Caco-2 (cell line): ENCODE data around the gene SPOCK3. TPM values are rescaled to one million over a fixed set of nuclear protein-coding genes. Genes with fewer than 3 reads are reported as not detected.

Experiments
- BruUV-seq: library from RNA; stranded (reverse); fragments of 400-500 nt; replicated peaks from 2 replicates; lab custom pipeline; 2021; lab: Mats Ljungman, UMichigan
- CTCF ChIA-PET: fragments of 300-600 bp; sonication (Branson Sonifier 250); formaldehyde crosslinking; loops from one replicate; lab custom pipeline; 2022; ENCODE audit warnings: antibody characterized with exemption; lab: Charles Lee
- POLR2A ChIA-PET: fragments of 300-600 bp; sonication (Branson Sonifier 250); formaldehyde crosslinking; loops from one replicate; lab custom pipeline; 2022; ENCODE audit warnings: antibody characterized with exemption; lab: Charles Lee
- DNase-seq, 2 experiments: peaks; one replicate each; pipeline versions ENCODE4 v3.0.0 to v3.0.0-alpha.2; 2020 to 2022
- H3K27me3 ChIP-seq: replicated peaks from 2 replicates; pipeline ENCODE4 v1.6.0; 2011; ENCODE audit warnings: low read length; ENCODE audit not compliant: control insufficient read depth, insufficient read depth
- H3K36me3 ChIP-seq: 2 replicates; pipeline ENCODE4 v1.5.1; 2011; ENCODE audit warnings: low read length; ENCODE audit not compliant: control insufficient read depth, insufficient read depth
- H3K4me1 ChIP-seq: fragments of 250-450 bp; sonication (Bioruptor Pico); 2 replicates; pipeline ENCODE4 v1.5.1; 2020; ENCODE audit warnings: mild to moderate bottlenecking
- H3K4me3 ChIP-seq: 2 replicates; pipeline ENCODE4 v1.5.1; 2011; ENCODE audit warnings: low read depth, mild to moderate bottlenecking, control low read depth, low read length
- H3K9me3 ChIP-seq: fragments of 250-450 bp; sonication (Bioruptor Pico); 2 replicates; pipeline ENCODE4 v1.5.1; 2020; ENCODE audit warnings: mild to moderate bottlenecking, moderate library complexity
- H3K27ac Mint-ChIP-seq: one replicate; pipeline ENCODE4 v1.8.0; 2022; ENCODE audit warnings: mixed read lengths; ENCODE audit not compliant: unreplicated experiment
- H3K27me3 Mint-ChIP-seq: one replicate; pipeline ENCODE4 v1.8.0; 2022; ENCODE audit warnings: mixed read lengths; ENCODE audit not compliant: insufficient read depth, unreplicated experiment
- H3K36me3 Mint-ChIP-seq: one replicate; pipeline ENCODE4 v1.8.0; 2022; ENCODE audit warnings: mild to moderate bottlenecking, mixed read lengths; ENCODE audit not compliant: insufficient read depth, unreplicated experiment
- H3K4me1 Mint-ChIP-seq: one replicate; pipeline ENCODE4 v1.8.0; 2022; ENCODE audit warnings: low read depth, mixed read lengths; ENCODE audit not compliant: unreplicated experiment
- H3K4me3 Mint-ChIP-seq: one replicate; pipeline ENCODE4 v1.8.0; 2022; ENCODE audit warnings: mild to moderate bottlenecking, moderate library complexity, mixed read lengths; ENCODE audit not compliant: unreplicated experiment
- H3K9me3 Mint-ChIP-seq: one replicate; pipeline ENCODE4 v1.8.0; 2022; ENCODE audit warnings: mixed read lengths; ENCODE audit not compliant: unreplicated experiment
- CTCF ChIP-seq, 2 experiments: fragments of 200-600 bp in 1 of 2; IDR thresholded peaks; 1 replicate in 1 of 2; 2 replicates in 1 of 2; pipeline versions ENCODE4 v1.5.1 to v1.8.0; 2011 to 2022; ENCODE audit warnings: antibody characterized with exemption in 1 of 2, control low read depth in 1 of 2, inconsistent platforms in 1 of 2, low read depth in 1 of 2, low read length in 1 of 2, mild to moderate bottlenecking in 1 of 2, moderate library complexity in 1 of 2; ENCODE audit not compliant: insufficient read depth in 1 of 2, severe bottlenecking in 1 of 2, unreplicated experiment in 1 of 2
- intact Hi-C: fragments of 100-400 bp; cut with micrococcal nuclease; formaldehyde crosslinking; loops from one replicate; pipeline ENCODE4 v1.10.0; 2022; ENCODE audit not compliant: unreplicated experiment
- total RNA-seq: library from RNA; stranded (reverse); gene quantifications from 2 replicates; pipeline ENCODE4 v1.2.3, GENCODE V29; 2022

The SPOCK3 gene
- total RNA-seq, 1 experiment from 2014 or later: 1.3 TPM

GRCh38 chr4:167031534-167032156 lies 202.6 kb downstream of the SPOCK3 start:
- H3K4me1 ChIP-seq: no peaks in the 10 kb centered on the region
- no peaks in the 10 kb centered on the region for H3K36me3 ChIP-seq
- TF ChIP-seq CTCF (IDR thresholded peaks at IDR 0.05; ENCODE audit: insufficient read depth in 1 of 2, low read depth in 1 of 2, low read length in 1 of 2, severe bottlenecking in 1 of 2, unreplicated experiment in 1 of 2): no peak
- DNase-seq: no peak
- H3K4me3 ChIP-seq: no peak overlapping the region
- ChIA-PET CTCF (no interaction called here), POLR2A (no interaction called here)
- H3K9me3 ChIP-seq: no peaks in the 10 kb centered on the region
- H3K27me3 ChIP-seq: no peaks in the 10 kb centered on the region
- no TSS peak for BruUV-seq
- no peaks in the 10 kb centered on the region for H3K9me3 Mint-ChIP-seq
- H3K27me3 Mint-ChIP-seq: no peaks in the 10 kb centered on the region
- H3K4me3 Mint-ChIP-seq: no peak overlapping the region
- H3K36me3 Mint-ChIP-seq: no peaks in the 10 kb centered on the region
- no peak overlapping the region for H3K27ac Mint-ChIP-seq
- H3K4me1 Mint-ChIP-seq: no peaks in the 10 kb centered on the region
- intact Hi-C loops: no loop called here

GRCh38 chr4:167028976-167029375 lies 205.3 kb downstream of the SPOCK3 start:
- intact Hi-C loops: no loop called here
- CTCF ChIA-PET: no interaction called here
- H3K9me3 ChIP-seq: no peaks in the 10 kb centered on the region
- no peaks in the 10 kb centered on the region for H3K36me3 ChIP-seq
- POLR2A ChIA-PET: no interaction called here
- DNase-seq: no peak
- Mint-ChIP-seq H3K36me3 (no peaks in the 10 kb centered on the region), H3K4me3 (no peak overlapping the region), H3K27ac (no peak overlapping the region), H3K4me1 (no peaks in the 10 kb centered on the region), H3K27me3 (no peaks in the 10 kb centered on the region), H3K9me3 (no peaks in the 10 kb centered on the region)
- H3K27me3 ChIP-seq: no peaks in the 10 kb centered on the region
- no peak for TF ChIP-seq CTCF (IDR thresholded peaks at IDR 0.05; ENCODE audit: insufficient read depth in 1 of 2, low read depth in 1 of 2, low read length in 1 of 2, severe bottlenecking in 1 of 2, unreplicated experiment in 1 of 2)
- BruUV-seq: no TSS peak
- no peak overlapping the region for H3K4me3 ChIP-seq
- peaks cover 22% of the 10 kb centered on the region for H3K4me1 ChIP-seq

GRCh38 chr4:167025670-167026069 lies 208.6 kb downstream of the SPOCK3 start:
- TF ChIP-seq CTCF (IDR thresholded peaks at IDR 0.05; ENCODE audit: insufficient read depth in 1 of 2, low read depth in 1 of 2, low read length in 1 of 2, severe bottlenecking in 1 of 2, unreplicated experiment in 1 of 2): no peak

More at GRCh38 chr4:167025670-167026069, 208.6 kb downstream of the SPOCK3 start:
- Histone ChIP-seq H3K4me3 (no peak overlapping the region), H3K27me3 (no peaks in the 10 kb centered on the region), H3K36me3 (no peaks in the 10 kb centered on the region), H3K9me3 (no peaks in the 10 kb centered on the region), H3K4me1 (peaks cover 26% of the 10 kb centered on the region)
- intact Hi-C loops: loop anchor here (1.0 kb wide), 1 partner anchor 73 kb away; no protein-coding TSS in a partner anchor
- DNase-seq: peak; percentile 38 to 44
- BruUV-seq: no TSS peak
- Mint-ChIP-seq H3K4me1 (no peaks in the 10 kb centered on the region), H3K36me3 (no peaks in the 10 kb centered on the region), H3K9me3 (no peaks in the 10 kb centered on the region), H3K27ac (no peak overlapping the region), H3K4me3 (no peak overlapping the region), H3K27me3 (no peaks in the 10 kb centered on the region)
- ChIA-PET CTCF (no interaction called here), POLR2A (interaction anchor here (0.8 kb wide), 1 partner anchor 73 kb away, joined by 3 read pairs; no protein-coding TSS in a partner anchor)
